HG03135 (cell line): Measurements from ENCODE around the gene CDKN1C.

ENCODE experiments used
- ATAC-seq: cut with Tn5 transposase; IDR thresholded peaks from one replicate; pipeline ENCODE4 v1.9.1; 2021; ENCODE audit warnings: mild to moderate bottlenecking, moderate library complexity; ENCODE audit not compliant: unreplicated experiment

CDKN1C gene

DNA sequence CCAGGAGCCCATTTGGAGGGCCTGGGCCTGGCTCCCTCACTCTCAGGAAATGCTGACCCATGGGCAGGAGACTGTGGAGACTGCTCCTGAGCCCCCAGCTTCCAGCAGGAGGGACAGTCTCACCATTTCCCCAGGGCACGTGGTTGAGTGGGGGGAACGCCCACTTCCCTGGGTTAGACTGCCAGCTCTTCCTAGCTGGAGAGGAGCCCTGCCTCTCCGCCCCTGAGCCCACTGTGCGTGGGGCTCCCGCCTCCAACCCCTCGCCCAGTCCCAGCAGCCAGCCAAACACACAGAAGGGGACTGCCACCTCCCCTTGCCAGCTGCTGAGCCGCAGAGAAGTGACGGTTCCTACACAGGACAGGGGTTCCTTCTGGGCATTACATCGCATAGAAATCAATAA, 37.1 kb downstream of the CDKN1C start:
- no peak for ATAC-seq

DNA sequence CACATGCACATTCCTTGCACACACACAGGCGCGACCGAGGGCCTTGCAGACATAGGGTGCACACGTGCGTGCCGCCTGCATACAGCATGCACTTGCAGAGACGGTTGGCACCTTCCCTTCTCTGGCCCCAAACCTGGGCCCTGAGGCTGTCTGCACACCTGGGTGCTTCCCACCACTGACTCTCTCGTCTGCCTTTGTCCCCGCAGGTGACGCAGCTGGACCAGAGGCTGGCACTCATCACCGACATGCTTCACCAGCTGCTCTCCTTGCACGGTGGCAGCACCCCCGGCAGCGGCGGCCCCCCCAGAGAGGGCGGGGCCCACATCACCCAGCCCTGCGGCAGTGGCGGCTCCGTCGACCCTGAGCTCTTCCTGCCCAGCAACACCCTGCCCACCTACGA, 38.0 kb downstream of the CDKN1C start:
- no peak for ATAC-seq

DNA sequence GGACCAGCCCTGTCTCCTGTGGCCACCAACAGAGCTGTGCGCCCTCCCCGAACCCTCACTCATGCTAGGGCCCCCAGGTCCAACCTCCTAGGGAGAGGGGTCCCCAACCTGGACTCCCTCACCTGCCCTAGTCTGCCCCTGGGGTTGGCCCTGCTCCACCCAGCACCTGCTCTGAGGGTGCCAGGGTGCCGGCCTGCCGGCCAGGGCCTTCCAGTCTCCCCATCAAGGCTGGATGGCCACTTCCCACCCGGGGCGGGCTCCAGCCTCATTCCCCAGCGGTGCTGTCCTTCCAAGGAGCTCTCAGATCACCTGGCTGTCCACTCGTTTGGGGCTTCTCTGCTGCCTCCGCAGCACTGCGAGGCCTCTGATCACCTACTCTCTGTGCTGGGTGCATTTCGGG, 39.1 kb downstream of the CDKN1C start:
- no peak for ATAC-seq

DNA sequence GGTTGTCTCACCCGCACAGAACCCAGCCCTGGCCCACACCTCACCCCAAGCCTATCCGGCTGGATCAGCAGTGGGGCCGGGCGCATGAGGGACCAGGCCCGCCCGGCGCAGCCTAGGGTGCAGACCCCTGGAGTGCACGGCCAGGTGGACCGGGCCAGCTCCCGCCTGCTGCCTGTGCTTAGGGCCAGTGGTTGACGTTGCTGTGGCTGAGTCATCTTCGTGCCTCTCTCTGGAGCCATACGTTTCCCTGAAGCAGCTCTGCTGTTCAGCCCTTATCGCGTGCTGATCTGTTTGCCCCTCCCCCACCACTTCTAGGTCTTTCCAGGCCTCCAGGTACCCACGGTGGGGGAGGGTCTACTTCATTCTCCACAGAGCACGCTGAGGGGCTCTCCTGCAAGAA, 39.5 kb downstream of the CDKN1C start:
- no peak for ATAC-seq

DNA sequence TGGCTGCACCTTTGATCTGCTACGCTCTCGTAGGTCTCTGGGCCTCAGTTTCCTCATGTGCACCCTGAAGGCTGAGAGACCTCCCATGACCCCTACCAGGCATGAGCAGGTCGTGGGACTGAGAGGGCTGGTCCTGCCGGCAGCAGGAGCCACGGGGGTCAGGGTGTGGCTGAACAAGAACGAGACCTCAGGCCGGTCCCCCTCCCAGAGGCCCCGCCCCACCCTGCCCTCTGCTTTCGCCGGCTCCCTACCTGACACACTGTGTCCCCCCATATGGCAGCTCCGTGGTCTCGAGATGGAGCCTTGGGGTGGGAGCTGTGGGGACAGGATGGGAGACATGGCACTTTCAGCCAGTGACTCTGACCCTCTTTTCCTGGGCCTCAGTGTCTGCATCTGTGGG, 40.6 kb downstream of the CDKN1C start:
- ATAC-seq, result no peak

DNA sequence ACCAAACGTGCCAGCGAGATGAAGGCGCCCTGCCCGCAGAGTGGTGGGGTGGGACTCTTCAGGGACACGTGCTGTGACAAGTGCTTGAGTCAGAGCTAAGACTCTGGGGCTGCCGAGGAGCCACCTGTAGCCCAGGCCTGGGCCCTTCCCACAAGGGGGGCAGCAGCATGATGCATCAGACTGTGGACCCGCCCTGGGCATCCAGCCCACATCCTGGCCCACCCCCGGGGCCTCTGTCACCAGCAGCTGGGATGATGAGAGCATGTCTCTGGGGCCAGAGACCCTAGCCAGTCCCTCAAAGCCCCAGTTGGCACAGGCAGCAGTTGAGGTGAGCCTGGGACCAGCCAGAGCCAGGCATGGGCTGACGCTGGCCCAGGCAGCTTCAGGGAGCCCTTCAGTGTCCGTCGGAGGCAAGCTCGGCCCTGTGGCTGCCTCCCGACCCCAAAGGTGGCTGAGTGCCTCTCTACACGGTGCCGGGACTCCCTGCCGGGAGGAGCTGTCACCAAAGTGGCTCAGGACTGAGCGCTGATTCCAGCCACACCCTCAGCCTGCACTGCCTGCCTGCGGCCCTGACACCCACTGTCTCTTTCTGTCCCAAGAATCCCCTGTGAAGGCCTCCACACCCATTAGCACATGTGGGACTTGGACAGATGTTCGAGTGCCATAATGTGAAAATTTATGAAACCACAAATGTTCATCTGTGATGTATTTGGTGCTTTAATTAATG, 41.3 kb downstream of the CDKN1C start:
- ATAC-seq, result no peak

DNA sequence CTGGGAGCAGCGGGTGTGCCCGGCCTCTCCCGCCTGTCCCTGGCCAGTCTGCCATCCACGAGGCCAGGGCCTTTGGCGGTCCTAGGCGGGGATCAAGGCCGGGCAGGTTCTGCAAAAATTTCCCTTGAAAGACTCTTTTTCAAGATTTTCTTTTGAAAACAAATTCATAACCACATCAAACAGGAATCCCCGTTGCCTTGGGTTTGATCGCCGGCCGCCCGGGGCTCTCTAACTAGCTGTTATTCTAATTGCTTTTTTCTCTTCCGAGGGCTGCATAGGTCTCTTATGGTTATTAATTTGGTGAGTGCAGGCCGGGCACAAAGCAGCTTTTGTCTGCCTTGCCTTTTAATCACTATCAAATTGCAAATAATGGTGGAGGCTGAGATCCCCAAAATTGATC, 42.0 kb downstream of the CDKN1C start:
- ATAC-seq, result no peak

DNA sequence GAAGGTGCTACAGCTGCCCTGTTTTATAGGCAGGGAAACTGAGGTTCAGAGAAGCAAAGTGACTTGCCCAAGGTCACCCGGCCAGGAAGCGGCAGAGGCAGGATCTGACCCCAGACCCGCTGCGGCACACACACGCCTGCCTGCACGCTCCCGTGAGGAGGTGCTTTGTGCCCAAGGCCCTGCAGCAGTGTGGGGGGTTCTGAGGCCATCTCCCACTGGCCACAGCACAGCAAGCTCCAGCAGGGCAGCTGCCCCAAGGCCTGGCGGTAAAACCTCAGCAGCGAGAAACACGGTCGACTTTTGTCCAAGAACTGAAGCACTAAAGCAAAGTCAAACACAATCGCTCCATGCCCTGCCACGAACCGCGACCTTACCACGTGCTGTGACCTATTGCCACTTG, 42.7 kb downstream of the CDKN1C start:
- ATAC-seq, result no peak

DNA sequence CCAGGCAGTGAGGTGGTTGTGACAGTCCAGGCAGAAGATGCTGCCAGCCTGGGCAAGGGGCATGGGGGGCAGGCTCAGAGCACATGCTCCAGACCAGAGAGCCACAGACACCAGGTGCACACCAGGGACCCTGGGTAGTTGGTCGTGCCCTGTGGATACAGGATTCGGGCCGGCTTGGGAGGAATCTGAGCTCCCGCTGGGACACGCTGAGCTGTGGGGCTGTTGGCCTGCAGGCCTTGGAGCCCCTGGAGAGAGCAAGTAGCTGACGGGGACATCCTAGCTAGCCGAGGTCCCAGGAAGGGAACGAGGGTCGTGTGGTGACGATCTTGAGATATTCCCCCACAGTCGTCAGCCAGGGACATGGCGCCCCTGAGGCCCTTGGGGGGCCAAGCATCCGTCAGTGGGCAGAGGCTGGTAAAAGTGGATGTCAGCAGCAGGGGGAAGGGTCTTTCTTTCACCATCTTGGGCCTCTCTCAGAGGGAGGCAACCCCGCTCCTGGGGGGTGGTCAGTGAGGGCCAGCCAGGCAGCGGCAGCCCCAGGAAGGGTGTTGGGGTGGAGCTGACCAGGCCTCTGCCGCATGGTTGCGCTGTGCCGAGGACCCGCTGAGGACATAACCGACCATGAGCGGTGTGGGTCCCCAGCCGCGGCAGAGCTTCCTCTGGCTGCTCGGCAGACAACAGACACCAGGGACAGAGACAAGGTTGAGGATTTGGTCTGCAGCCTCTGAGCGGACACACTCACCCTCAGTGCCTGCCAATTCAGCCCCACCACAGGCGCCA, 44.0 kb downstream of the CDKN1C start:
- no peak for ATAC-seq

DNA sequence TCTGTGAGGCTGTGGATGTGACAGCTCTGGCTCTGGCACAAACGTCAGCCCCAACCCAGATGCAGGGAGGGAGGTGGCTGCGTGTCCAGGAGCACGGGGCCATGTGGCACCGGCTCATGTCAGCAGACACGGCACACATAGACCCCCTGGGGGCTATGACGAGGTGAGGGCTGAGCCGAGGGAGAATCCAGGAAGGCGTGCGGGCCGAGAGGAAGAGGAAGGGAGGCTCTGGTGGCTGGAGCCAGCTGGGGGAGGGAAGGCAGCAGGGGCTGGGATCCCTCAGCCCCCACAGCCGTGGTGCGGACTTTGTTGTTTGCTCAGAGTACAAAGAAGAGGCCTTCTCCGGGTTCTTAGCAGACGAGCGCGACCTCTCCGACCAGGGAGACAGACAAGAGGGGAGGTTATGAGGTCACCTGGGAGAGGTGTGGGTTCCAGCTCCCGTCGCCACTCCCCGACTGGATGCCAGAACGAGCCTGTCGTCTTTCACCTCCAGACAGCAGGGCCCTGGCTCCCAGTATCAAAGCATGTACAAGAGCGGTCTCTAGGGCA, 46.1 kb downstream of the CDKN1C start:
- ATAC-seq, result no peak

DNA sequence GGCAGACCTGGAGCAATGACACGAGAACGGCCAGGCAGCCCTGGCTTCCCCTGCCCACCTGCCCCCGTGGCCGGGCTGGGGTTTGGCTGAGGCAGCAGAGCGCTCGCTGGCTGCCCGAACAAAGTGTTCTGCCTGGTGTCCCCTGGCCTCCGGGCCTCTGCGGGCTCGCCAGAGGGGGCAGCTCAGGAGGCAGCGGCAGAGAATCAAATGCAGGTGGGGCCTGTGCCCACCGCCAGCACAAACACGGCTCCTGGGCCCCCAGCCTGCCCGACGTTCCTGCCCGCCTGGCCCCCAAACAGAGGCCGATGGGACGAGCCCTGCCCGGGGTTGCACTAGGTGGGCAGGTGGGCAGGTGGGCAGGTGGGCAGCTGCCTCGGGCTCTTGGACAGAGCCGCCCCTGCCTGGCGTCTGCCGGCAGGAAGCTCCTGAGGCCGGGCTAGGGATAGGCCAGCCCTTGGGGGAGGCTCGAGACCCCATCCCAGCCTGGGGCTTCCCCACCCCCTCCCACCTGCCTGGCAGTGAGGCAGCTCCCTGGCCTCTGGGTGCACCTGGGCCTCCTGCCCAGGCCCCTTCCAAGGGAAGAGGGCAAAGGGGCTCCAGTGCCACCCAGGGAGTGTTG, 46.8 kb downstream of the CDKN1C start:
- ATAC-seq, result no peak

DNA sequence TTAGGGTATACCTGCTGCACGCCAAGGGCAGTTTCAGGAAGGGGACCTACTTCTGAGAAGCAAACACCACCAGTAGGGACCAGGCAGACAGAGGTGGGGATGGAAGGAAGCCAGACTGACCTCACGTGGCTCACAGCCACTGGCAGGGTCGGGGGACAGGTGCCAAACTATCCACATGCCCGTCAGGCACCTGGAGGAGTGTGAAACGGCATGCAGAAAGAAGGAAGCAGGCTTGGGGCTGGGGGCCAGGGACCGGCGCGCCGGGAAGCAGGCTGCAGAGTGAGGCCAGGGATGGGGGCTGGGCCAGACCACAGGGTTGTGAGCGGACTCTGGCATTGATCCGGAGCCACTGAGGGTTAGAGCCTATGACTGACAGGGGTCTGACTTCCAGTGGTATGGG, 47.5 kb downstream of the CDKN1C start:
- no peak for ATAC-seq

DNA sequence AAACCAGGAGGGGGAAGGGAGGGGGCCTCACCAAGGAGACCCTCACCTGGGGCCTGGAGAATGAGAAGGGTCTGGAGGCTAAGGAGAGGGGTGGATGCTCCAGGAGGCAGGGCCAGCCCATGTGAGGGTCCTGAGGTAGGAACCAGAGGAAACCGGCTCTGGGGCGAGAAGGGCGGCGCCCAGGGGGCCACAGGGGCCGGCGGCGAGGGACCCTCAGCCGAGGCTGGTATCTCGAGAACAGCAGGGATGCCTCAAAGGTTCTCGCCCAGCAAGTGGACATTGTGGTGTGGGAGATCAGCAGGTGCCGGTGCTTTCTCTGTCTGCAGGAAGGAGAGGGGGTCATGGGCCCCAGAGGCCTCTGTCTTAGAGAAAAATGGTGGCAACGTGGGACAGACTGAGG, 47.9 kb downstream of the CDKN1C start:
- ATAC-seq, result no peak

DNA sequence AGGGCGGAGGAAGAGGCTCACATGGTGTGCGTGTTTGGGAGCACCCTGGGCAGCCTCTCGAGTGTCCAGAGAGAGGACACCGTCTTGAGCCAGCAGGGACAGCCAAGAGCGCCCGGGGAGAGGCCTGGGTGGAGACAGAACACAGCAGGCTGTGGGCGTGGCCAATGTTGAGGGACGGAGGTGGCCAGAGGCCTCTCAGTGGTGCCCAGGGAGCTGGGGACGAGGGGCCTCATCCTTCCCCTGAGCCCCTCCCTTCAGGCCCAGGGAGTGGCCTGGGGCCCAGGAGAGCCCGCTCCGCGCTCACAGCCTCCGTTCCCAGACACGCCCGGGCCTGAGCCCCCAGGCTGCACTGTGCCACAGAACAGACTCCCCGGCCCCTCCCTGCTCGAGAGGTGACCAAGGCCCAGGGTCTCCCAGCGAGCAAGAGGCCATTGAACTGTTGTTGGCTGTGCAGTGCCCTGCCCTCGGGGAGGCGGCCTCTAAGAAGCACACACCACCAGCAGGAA, 48.4 kb downstream of the CDKN1C start:
- no peak for ATAC-seq

DNA sequence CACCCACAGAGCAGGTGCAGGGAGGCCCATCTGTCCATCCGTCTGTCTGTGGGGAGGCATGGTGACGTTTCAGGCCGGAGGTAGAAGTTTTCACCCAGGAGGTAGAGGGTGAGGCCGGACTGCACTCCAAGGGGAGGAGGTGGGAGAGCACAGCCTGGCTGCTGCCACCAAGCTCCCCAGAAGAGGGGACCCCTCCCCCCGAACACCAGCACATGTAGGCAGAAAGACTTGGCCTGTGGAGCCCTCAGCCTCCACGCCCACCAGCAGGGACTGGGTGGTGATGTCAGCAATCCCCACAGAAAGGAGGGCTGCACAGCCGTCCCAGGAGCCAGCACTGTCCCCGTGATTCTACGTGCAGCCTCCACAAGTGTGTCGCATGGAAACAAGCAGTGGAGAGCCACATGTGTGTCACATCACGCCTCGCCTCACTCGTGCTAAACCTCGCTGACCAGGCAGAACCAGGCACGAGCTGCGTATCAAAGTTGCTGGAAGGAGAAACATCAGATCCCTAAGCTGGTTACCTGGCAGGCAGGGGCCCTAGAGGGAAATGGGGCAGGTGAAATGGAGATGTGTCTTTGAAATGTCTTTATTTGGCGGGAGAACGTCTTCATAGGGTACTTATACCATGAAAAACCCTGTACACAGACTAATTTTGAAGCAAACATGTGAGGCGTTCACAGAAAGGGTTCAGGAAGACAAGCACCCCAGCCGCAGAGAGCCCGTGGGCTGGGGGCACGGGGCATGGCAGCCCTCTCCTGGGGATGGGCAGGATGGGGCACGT, 49.1 kb downstream of the CDKN1C start:
- no peak for ATAC-seq

DNA sequence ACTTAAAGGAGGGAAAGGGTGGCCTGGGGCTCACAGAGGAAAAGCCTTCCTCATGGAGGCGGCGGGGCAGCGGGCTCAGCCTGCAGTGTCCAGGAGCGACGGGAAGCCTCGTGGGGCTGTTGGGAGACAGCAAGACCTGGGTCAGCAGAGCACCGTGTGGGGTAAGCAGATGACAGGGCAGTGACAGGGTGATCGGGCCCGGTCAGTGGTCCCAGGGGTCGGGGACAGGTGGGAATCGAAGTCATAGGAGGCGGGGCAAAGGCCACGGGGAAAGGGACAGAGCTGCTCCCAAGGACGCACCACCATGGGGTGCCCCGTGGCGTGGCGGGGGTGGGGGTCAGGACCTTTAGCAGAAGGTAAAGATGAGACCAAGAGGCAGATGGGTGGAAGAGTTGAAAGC, 49.8 kb downstream of the CDKN1C start:
- ATAC-seq, result no peak

DNA sequence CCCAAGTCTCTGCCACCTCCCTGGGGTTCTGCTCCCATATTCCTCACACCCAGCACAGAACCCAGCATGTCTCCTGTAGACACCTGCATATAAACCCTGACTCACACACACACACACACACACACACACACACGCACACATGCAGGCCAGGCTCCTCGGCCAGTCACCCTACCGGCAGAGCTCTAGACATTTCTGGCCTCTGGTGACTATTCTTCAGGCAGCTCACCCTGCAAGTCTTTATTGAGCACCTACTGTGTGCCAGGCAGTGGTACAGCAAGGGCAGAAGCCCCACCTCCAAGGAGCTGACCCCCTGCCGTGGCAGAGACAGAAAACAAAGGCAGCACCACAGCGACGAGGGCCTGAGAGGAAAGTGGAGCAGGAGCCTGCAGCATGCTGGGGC, 50.3 kb downstream of the CDKN1C start:
- no peak for ATAC-seq

DNA sequence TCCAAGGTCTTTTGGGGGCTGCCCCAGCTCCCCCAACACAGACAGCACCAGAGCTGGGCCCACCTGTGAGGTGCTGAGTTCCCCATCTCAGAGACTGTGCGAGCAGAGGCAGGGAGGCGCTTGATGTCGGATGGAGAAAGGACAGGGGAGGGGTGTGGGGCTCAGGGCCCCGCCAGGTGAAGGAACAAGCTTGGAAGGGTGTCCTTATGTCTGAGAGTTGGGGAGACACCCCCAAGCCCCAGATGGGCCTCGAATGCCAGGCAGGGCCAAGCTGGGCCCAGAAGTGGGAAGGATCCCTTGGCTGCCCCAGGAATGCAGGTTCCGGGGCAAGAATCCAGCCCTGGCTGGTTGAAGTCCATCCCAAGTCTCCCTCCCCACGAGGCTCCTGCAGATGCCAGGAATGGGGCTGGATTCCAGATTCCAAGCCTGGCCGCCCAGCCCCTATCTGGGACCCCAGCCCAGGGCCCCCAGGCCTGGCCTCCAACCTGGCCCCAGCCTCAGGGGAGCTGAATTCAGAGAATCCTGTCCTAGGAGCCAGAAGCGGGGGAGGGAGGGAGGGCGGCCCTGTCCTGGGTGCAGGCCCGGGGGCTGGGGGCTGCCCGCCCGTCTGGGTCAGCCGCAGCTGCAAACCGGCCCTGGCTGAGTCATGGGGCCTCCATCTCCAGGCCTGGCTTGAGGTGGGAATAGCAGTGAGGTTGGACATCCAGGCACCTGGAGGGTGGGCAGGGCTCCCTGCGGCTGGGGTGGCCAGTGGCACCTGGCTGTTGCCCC, 50.9 kb downstream of the CDKN1C start:
- ATAC-seq, result no peak

DNA sequence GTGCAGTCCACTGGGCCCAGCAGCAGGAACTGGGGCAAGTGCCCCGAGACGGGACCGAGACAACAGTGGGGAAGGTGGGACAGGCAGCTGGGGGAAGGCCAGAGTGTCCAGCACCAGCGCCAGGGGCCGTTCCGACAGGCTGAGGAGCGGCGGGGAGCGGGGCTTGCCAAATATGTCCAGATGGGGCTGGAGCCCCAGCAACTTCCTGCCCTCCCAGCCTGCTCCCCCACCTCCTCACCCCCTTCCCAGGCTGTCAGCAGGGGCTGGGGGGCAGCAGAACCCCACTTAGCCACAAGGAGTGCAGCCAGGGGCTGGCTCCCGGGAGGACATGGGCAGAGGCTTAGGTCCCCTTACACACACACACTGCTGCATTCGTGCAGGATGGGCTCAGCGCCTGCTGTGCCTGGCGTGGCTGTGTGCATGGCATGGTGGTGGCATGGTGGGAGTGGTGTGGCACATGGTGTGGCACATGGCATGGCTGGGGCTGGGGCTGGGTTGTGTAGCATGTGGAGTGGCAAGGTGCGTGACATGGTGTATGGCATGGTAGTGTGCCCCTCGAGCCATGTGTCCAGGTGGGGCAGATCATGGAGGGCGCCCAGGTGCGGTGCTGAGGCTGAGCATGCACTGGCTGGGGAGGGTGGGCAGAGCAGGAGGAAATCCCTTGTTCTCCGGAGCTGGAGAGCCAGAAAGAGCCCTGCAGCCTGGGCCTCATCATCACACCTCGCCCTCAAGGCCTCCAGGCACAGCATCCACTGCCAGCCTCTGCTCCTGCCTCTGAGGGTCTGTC, 51.7 kb downstream of the CDKN1C start:
- ATAC-seq, result no peak
